K562 (cell line): ENCODE measurements around the gene XPC. TPM values are rescaled to one million over a fixed set of nuclear protein-coding genes. Genes with fewer than 3 reads are reported as not detected.

Experiments used
- BHLHE40 ChIP-seq: IDR thresholded peaks from 2 replicates; pipeline ENCODE4 v1.6.1; 2011; ENCODE audit warnings: low read length, improper control_type of control experiment
- DACH1 ChIP-seq: fragments of 450-650 bp; IDR thresholded peaks from 2 replicates; pipeline ENCODE4 v1.6.1; 2018; ENCODE audit not compliant: partially characterized antibody
- HDAC2 ChIP-seq: fragments of 450-650 bp; IDR thresholded peaks from 2 replicates; pipeline ENCODE4 v1.6.1; 2016; ENCODE audit warnings: mild to moderate bottlenecking
- HDGF ChIP-seq: fragments of 450-650 bp; IDR thresholded peaks from 2 replicates; pipeline ENCODE4 v1.6.1; 2016
- KAT7 ChIP-seq: sonication (generic); formaldehyde crosslinking; IDR thresholded peaks from 2 replicates; pipeline ENCODE4 v1.8.0; 2022; ENCODE audit warnings: missing genetic modification reagents, mild to moderate bottlenecking, borderline replicate concordance
- L3MBTL2 ChIP-seq: fragments of 450-650 bp; IDR thresholded peaks from 2 replicates; pipeline ENCODE4 v1.6.1; 2016; ENCODE audit warnings: mild to moderate bottlenecking, moderate library complexity
- MAFG ChIP-seq: fragments of 450-650 bp; conservative IDR thresholded peaks from 2 replicates; pipeline ENCODE4 v1.6.1; 2016; ENCODE audit warnings: missing genetic modification characterization, missing compliant biosample characterization
- MECOM ChIP-seq: fragments of 250-450 bp; sonication (Bioruptor Pico); IDR thresholded peaks from 2 replicates; pipeline ENCODE4 v1.8.0; 2022; ENCODE audit warnings: inconsistent platforms
- MEIS2 ChIP-seq: fragments of 450-650 bp; IDR thresholded peaks from 2 replicates; pipeline ENCODE4 v1.6.1; 2014; ENCODE audit warnings: mild to moderate bottlenecking; ENCODE audit not compliant: partially characterized antibody
- PHB2 ChIP-seq: fragments of 450-650 bp; IDR thresholded peaks from 2 replicates; pipeline ENCODE4 v1.6.1; 2017; ENCODE audit warnings: low read depth
- POLR2AphosphoS5 ChIP-seq: IDR thresholded peaks from 2 replicates; pipeline ENCODE4 v1.6.1; 2011; ENCODE audit warnings: mild to moderate bottlenecking, low read depth, low read length, moderate library complexity; ENCODE audit not compliant: control insufficient read depth, insufficient read depth
- PRPF4 ChIP-seq: fragments of 200-400 bp; formaldehyde crosslinking; IDR thresholded peaks from one replicate; pipeline ENCODE4 v1.6.1; 2017; ENCODE audit warnings: low read length, low read depth, mild to moderate bottlenecking; ENCODE audit not compliant: insufficient read depth, poor library complexity, severe bottlenecking
- RBM14 ChIP-seq: fragments of 200-400 bp; formaldehyde crosslinking; IDR thresholded peaks from 2 replicates; pipeline ENCODE4 v1.6.1; 2018; ENCODE audit warnings: low read depth, mild to moderate bottlenecking, low read length, moderate library complexity, borderline replicate concordance; ENCODE audit not compliant: insufficient read depth
- RFX5 ChIP-seq: IDR thresholded peaks from 2 replicates; pipeline ENCODE4 v1.6.1; 2011; ENCODE audit warnings: low read depth, mild to moderate bottlenecking, improper control_type of control experiment, low read length
- SLC30A9 ChIP-seq: fragments of 250-450 bp; sonication (Bioruptor Pico); IDR thresholded peaks from 2 replicates; pipeline ENCODE4 v1.8.0; 2022; ENCODE audit warnings: mild to moderate bottlenecking, moderate library complexity
- SPI1 ChIP-seq: IDR thresholded peaks from 2 replicates; pipeline ENCODE4 v1.6.1; 2011; ENCODE audit warnings: low read depth, low read length, control low read depth, borderline replicate concordance
- YBX1 ChIP-seq: fragments of 450-650 bp; IDR thresholded peaks from 2 replicates; pipeline ENCODE4 v1.7.1; 2016; ENCODE audit warnings: mild to moderate bottlenecking
- ZNF175 ChIP-seq: fragments of 200-800 bp; sonication (Bioruptor generic); IDR thresholded peaks from 2 replicates; pipeline ENCODE4 v1.6.1; 2016; ENCODE audit warnings: low read depth, mild to moderate bottlenecking, missing genetic modification characterization, missing compliant biosample characterization
- ZNF253 ChIP-seq: fragments of 250-450 bp; sonication (Bioruptor Pico); conservative IDR thresholded peaks from 2 replicates; pipeline ENCODE4 v1.6.1; 2021; ENCODE audit warnings: mild to moderate bottlenecking
- ZNF584 ChIP-seq: fragments of 200-800 bp; sonication (Bioruptor generic); IDR thresholded peaks from 2 replicates; pipeline ENCODE4 v1.6.1; 2016; ENCODE audit warnings: low read depth, mild to moderate bottlenecking, missing genetic modification characterization, missing compliant biosample characterization
- polyA plus RNA-seq, 8 experiments: library from polyadenylated mRNA; depleted of rRNA in 4 of 8; stranded (reverse) in 5 of 8; unstranded in 3 of 8; fragments of >200 nt; fragmentation: Nextera tagmentation in 2 of 8; fragmentation: Illumina TruSeq in 1 of 8; extraction: Ambion mirVana in 2 of 8; extraction: Trizol in 1 of 8; gene quantifications; 2 replicates each; pipeline versions ENCODE4 v1.2.1 to v1.2.3, GENCODE V29; 2011 to 2014; ENCODE audit warnings: inconsistent platforms in 1 of 8, missing spikeins in 1 of 8
- total RNA-seq, 7 experiments: library from RNA; depleted of rRNA in 6 of 7; stranded (reverse); fragments of >200 nt in 6 of 7; fragmentation: Illumina TruSeq in 2 of 7; extraction: Trizol in 2 of 7; gene quantifications; 2 replicates each; pipeline versions ENCODE4 v1.2.1 to v1.2.3, GENCODE V29; 2011 to 2021; ENCODE audit warnings: low replicate concordance in 1 of 7
- TF ChIP-seq, protein P1 (sequence below): fragments of 450-650 bp; IDR thresholded peaks from 2 replicates; pipeline ENCODE4 v1.6.1; 2016; ENCODE audit warnings: low read depth, mild to moderate bottlenecking, moderate library complexity
- TF ChIP-seq, protein P2 (sequence below), 2 experiments: fragments of 450-650 bp; IDR thresholded peaks; 2 replicates each; pipeline ENCODE4 v1.6.1; 2018; ENCODE audit warnings: mild to moderate bottlenecking in 2 of 2, low read depth in 1 of 2; ENCODE audit not compliant: partially characterized antibody in 2 of 2
- TF ChIP-seq, protein P3 (sequence below), 2 experiments: fragments of 250-450 bp in 1 of 2; fragments of 450-650 bp in 1 of 2; sonication (Bioruptor Pico) in 1 of 2; IDR thresholded peaks; 2 replicates each; pipeline versions ENCODE4 v1.6.1 to v1.8.0; 2016 to 2021; ENCODE audit warnings: mild to moderate bottlenecking in 2 of 2, moderate library complexity in 2 of 2, missing compliant biosample characterization in 1 of 2, missing genetic modification characterization in 1 of 2

The XPC gene
- total and polyA plus RNA-seq, 9 of the 15 experiments (the other 6 are each of a cell fraction or from before 2014, with no cell fraction given) = 3.8 to 54.7 (median 41.3) TPM

DNA sequence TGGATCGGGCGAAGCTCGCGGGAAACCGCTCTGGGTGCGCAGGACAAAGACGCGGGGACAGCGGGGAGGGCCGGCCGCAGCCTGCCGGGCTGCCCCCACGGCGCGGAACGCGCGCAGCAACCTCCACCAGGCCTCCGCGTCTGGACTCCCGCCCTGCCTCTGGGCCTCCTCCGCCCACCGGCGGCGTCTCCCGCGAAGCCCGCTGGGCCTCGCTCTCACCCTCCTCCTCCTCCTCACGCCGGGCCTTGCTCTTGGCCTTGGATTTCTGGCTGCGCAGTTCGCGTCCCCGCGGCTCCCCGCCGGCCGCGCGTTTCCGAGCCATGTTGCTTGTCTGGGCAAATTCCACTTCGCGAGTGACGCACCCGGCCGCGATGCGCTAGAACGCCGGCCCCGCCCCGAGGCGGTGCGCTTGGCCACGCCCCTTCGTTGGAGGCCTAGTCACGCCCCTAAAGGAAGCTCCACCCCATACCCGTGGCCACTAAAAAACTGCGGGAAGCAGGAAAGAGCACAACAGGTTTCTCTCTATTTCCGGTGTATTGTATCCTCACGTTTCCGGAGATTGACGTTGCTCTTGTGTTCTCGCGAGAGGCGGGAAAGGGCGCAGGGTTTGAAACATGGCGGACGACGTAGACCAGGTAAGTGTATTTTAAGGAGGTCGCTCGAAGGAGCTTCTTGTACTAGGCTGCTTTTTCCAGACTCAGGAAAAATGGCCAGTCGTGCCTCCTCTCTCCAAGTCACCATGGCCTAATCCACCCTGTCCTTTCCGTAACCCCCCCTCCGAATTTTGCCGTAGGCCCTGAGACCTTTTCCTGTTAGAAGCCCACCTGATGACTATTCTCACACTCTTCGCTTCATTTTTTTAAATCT lies at the start of gene XPC, which contains the start of gene LSM3 (continued):
- TF ChIP-seq PRPF4 (peak; percentile 64), KAT7 (peak; percentile 98; the same call in 1 of the 2 replicates), SLC30A9 (CRISPR knock-in tag) (no peak), POLR2AphosphoS5 (peak; percentile 94), BHLHE40 (peak; percentile 84), HDGF (no peak), PHB2 (no peak), RBM14 (0 out of 2 replicates have a peak, but pooled peaks have one; percentile 89), L3MBTL2 (peak; percentile 88), SPI1 (no peak), MEIS2 (peak; percentile 29), DACH1 (no peak), MECOM (CRISPR knock-in tag) (no peak), ZNF584 (CRISPR knock-in tag) (no peak), HDAC2 (peak; percentile 35; the same call in 1 of the 2 replicates), ZNF253 (CRISPR knock-in tag) (no peak), ZNF175 (no peak), YBX1 (no peak), RFX5 (no peak), MAFG (no peak)
- TF ChIP-seq, protein P1, sequence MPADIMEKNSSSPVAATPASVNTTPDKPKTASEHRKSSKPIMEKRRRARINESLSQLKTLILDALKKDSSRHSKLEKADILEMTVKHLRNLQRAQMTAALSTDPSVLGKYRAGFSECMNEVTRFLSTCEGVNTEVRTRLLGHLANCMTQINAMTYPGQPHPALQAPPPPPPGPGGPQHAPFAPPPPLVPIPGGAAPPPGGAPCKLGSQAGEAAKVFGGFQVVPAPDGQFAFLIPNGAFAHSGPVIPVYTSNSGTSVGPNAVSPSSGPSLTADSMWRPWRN = no peak
- TF ChIP-seq, protein P2, sequence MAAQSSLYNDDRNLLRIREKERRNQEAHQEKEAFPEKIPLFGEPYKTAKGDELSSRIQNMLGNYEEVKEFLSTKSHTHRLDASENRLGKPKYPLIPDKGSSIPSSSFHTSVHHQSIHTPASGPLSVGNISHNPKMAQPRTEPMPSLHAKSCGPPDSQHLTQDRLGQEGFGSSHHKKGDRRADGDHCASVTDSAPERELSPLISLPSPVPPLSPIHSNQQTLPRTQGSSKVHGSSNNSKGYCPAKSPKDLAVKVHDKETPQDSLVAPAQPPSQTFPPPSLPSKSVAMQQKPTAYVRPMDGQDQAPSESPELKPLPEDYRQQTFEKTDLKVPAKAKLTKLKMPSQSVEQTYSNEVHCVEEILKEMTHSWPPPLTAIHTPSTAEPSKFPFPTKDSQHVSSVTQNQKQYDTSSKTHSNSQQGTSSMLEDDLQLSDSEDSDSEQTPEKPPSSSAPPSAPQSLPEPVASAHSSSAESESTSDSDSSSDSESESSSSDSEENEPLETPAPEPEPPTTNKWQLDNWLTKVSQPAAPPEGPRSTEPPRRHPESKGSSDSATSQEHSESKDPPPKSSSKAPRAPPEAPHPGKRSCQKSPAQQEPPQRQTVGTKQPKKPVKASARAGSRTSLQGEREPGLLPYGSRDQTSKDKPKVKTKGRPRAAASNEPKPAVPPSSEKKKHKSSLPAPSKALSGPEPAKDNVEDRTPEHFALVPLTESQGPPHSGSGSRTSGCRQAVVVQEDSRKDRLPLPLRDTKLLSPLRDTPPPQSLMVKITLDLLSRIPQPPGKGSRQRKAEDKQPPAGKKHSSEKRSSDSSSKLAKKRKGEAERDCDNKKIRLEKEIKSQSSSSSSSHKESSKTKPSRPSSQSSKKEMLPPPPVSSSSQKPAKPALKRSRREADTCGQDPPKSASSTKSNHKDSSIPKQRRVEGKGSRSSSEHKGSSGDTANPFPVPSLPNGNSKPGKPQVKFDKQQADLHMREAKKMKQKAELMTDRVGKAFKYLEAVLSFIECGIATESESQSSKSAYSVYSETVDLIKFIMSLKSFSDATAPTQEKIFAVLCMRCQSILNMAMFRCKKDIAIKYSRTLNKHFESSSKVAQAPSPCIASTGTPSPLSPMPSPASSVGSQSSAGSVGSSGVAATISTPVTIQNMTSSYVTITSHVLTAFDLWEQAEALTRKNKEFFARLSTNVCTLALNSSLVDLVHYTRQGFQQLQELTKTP (IDR thresholded peaks at IDR 0.05; ENCODE audit: low read depth in 1 of 2, partially characterized antibody in 2 of 2) = peak; percentile 20 to 43
- TF ChIP-seq, protein P3, sequence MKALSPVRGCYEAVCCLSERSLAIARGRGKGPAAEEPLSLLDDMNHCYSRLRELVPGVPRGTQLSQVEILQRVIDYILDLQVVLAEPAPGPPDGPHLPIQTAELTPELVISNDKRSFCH (CRISPR knock-in tag; IDR thresholded peaks at IDR 0.05) = no peak
- TF ChIP-seq, protein P3 (tag; IDR thresholded peaks at IDR 0.05) = peak; percentile 43; the same call in 1 of the 2 replicates
